Measurements from ENCODE around the gene NRCAM. TPM values are rescaled to one million over a fixed set of nuclear protein-coding genes. Genes with fewer than 3 reads are reported as not detected.

The NRCAM gene
- total and polyA plus RNA-seq, 2 experiments from 2014 or later = 0.76 to 3.9 TPM

DNA sequence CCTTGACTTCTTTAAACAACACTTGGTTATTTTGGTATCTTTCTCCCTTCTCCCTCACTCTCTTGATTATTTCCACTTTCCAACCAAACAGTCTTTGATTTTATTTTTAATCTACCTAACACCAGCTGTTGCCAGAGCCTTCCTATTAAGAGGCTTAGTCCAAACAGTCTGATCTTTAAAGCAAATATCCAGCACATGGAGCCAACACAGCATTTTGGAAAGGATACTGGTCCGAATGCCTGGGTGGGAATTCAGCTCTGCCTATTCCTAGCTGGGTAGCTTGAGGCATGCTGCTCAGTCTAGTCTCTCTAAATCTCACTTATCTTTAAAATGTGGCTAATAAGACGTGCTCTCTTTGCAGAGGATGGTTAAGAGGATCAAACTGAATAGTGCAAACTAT, 129.3 kb downstream of the NRCAM start:
- H3K27ac ChIP-seq = no peak overlapping the region
- TF ChIP-seq, protein P1, sequence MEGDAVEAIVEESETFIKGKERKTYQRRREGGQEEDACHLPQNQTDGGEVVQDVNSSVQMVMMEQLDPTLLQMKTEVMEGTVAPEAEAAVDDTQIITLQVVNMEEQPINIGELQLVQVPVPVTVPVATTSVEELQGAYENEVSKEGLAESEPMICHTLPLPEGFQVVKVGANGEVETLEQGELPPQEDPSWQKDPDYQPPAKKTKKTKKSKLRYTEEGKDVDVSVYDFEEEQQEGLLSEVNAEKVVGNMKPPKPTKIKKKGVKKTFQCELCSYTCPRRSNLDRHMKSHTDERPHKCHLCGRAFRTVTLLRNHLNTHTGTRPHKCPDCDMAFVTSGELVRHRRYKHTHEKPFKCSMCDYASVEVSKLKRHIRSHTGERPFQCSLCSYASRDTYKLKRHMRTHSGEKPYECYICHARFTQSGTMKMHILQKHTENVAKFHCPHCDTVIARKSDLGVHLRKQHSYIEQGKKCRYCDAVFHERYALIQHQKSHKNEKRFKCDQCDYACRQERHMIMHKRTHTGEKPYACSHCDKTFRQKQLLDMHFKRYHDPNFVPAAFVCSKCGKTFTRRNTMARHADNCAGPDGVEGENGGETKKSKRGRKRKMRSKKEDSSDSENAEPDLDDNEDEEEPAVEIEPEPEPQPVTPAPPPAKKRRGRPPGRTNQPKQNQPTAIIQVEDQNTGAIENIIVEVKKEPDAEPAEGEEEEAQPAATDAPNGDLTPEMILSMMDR (IDR thresholded peaks at IDR 0.05; ENCODE audit: low read depth, low read length) = no peak
- no peaks in the 10 kb centered on the region for H3K9me3 ChIP-seq (ENCODE audit: low read depth)
- H3K4me3 ChIP-seq = no peak overlapping the region
- no peaks in the 10 kb centered on the region for H3K36me3 ChIP-seq
- H3K4me1 ChIP-seq (ENCODE audit: low read depth) = no peaks in the 10 kb centered on the region
- no peak for DNase-seq (ENCODE audit: low read depth in 1 of 2, low spot score in 1 of 2)
- H3K27me3 ChIP-seq = no peaks in the 10 kb centered on the region

DNA sequence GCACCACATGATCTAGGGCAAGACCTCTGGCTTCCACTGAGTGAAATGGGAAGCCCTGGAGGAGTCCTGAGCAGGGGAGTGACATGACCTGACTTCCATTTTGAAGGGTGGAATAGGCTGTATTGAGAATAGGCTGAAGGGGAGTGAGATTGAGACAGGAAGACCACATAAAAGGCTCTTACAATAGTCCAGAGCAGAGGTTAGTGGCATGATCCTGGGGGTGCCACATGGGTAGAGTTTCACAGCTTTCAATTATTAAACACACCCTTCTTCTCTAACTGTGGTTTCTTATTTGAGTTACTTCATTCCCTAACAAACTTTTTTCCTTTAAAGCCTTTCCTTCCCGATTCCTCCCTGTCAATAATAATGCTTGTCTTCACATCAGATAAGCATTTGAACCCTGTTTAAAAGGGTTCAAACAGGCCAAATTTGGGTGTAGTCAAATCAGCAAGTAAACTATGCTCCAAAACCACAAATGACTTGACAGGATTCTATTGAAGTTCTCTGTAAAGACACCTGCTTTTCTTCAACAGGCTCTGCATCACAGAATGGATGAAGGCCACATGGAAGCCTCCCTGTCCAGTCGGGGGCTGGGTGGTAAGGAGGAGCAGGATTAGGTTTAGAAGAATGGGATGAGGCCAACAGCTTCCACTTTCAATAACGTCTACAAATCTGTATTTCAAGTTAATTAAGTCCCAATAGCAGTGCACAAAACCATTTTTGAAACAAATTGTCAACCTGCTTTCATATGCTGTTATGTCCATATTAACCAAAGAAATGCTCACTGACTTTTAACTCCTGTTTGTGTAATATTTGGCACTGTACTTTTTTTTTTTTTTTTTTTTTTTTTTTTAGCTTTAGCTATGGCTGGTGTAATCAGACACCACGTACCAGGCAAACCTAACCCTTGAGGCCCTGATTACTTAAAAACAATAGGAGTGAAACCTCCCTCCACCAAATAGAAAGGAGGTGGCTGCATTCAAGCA, 131.9 kb downstream of the NRCAM start:
- no peak for DNase-seq (ENCODE audit: low read depth in 1 of 2, low spot score in 1 of 2)
- H3K27ac ChIP-seq = no peak overlapping the region
- H3K4me1 ChIP-seq (ENCODE audit: low read depth) = no peaks in the 10 kb centered on the region
- no peaks in the 10 kb centered on the region for H3K36me3 ChIP-seq
- no peak overlapping the region for H3K4me3 ChIP-seq
- TF ChIP-seq, protein P1 (IDR thresholded peaks at IDR 0.05; ENCODE audit: low read depth, low read length) = no peak
- H3K27me3 ChIP-seq = no peaks in the 10 kb centered on the region
- no peaks in the 10 kb centered on the region for H3K9me3 ChIP-seq (ENCODE audit: low read depth)

DNA sequence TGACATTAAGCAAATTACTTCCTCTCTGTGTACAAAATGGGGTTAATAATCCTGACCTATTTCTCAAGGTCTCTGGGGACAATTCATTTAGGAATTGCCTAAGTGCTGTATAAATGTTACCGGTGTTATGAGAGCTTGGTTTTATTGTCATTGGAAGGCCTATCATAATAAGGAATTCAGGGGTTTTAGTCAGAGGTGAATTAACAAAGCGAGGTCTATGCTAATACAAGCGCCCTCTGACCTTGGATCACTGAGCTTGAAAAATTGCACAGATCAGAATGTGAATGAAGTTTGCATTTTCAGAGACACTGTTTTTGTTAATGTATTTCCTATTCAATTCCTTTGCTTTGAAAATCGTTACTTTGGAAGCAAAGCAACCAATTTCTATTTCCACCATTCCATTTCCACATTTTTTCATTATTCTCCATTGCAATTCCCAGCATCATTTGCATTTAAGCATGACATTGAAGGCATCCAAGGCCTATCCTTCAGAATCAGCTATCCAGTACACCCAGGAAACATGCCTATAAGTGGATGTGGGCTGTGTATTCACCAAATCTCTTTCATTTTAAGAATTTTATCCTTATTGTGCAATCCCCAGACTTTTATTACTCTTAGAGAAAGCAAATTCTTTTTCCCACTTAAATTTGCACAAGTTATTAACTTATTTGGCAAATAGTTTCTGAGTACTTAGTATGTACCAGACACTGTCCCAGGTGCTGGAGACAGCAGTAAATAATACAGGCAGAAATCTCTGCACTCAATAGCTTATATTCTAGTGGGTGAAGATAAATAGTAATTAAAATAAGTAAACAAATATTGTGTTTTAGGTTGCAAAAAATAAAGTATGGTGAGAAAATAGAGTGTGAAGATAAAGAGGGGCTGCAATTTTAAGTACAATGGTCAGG, 133.1 kb downstream of the NRCAM start:
- Histone ChIP-seq H3K36me3 (no peaks in the 10 kb centered on the region), H3K27me3 (no peaks in the 10 kb centered on the region), H3K27ac (no peak overlapping the region), H3K4me3 (no peak overlapping the region), H3K9me3 (ENCODE audit: low read depth) (no peaks in the 10 kb centered on the region), H3K4me1 (ENCODE audit: low read depth) (no peaks in the 10 kb centered on the region)
- DNase-seq (ENCODE audit: low read depth in 1 of 2, low spot score in 1 of 2) = no peak
- TF ChIP-seq, protein P1 (IDR thresholded peaks at IDR 0.05; ENCODE audit: low read depth, low read length) = no peak

DNA sequence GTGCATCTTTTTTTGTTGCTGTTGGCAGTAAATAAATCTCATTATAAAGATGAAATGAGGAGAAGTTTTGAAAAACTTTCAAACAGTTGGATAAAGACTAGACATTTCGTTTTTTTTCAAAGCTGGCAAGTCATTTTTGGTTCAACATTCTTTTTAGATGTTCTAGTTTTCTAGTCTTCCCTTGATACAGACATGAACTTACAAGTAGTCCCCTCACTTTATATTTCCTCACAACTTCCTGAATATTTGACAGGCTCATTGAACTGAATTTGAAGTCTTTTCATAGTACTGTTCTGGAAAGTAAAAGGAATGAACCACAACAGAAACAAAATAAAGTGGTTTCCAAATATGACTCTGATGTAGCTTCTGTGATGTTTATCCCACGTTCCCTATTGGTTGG, 134.2 kb downstream of the NRCAM start:
- no peak for DNase-seq (ENCODE audit: low read depth in 1 of 2, low spot score in 1 of 2)
- Histone ChIP-seq H3K4me1 (ENCODE audit: low read depth) (no peaks in the 10 kb centered on the region), H3K4me3 (no peak overlapping the region), H3K9me3 (ENCODE audit: low read depth) (no peaks in the 10 kb centered on the region), H3K27ac (no peak overlapping the region), H3K27me3 (no peaks in the 10 kb centered on the region), H3K36me3 (no peaks in the 10 kb centered on the region)
- TF ChIP-seq, protein P1 (IDR thresholded peaks at IDR 0.05; ENCODE audit: low read depth, low read length) = no peak

DNA sequence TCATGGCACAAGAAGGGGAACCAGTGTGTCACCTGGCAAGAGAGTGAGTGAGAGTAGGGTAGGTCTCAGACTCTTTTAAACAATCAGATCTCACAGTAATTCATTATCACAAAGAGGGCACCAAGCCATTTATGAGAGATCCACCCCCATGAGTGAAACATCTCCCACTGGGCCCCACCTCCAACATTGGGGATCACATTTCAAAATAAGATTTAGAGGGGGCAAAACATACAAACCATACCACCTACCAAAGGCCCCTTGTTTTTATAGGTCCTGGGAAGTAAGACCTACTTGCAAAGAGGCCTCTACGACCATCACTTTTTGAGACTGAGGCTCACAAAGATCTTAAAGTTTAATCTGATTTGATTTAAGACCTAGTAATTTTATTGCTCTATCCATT, 134.9 kb downstream of the NRCAM start:
- no peak for DNase-seq (ENCODE audit: low read depth in 1 of 2, low spot score in 1 of 2)
- H3K4me1 ChIP-seq (ENCODE audit: low read depth) = no peaks in the 10 kb centered on the region
- no peaks in the 10 kb centered on the region for H3K36me3 ChIP-seq
- no peak overlapping the region for H3K4me3 ChIP-seq
- H3K9me3 ChIP-seq (ENCODE audit: low read depth) = no peaks in the 10 kb centered on the region
- H3K27me3 ChIP-seq = no peaks in the 10 kb centered on the region
- TF ChIP-seq, protein P1 (IDR thresholded peaks at IDR 0.05; ENCODE audit: low read depth, low read length) = no peak
- H3K27ac ChIP-seq = no peak overlapping the region

All from cardiac muscle cell (in vitro differentiated cells and primary cell).